Measurements from ENCODE around the gene FAXDC2. TPM values are rescaled to one million over a fixed set of nuclear protein-coding genes. Genes with fewer than 3 reads are reported as not detected.

The FAXDC2 gene
- total RNA-seq, 4 donors from 2014 or later, result 27.6 to 32.1 (median 29.5) TPM

- Histone ChIP-seq H3K27ac (replicated peaks in 1 of 4) (peak overlapping the region in 1 of 4 donors; percentile 31), H3K27me3 (no peaks in the 10 kb centered on the region), H3K4me3 (no peak overlapping the region), H3K36me3 (peaks cover 56 to 98% (median 95%) of the 10 kb centered on the region in 4 donors), H3K4me1 (peaks cover 0 to 27% (median 9%) of the 10 kb centered on the region in 4 donors), H3K9me3 (no peaks in the 10 kb centered on the region)
- no peak for DNase-seq (ENCODE audit: extremely low spot score)
- intact Hi-C loops (cut with DNase I), result loop anchor here (2.0 kb wide), 1 partner anchor 162 kb away; no protein-coding TSS in a partner anchor
- 81% methylated on average over 4 of the region's 4 CpGs for WGBS
- TF ChIP-seq POLR2A (IDR thresholded peaks at IDR 0.05; ENCODE audit: low read depth), result no peak
- no peak for TF ChIP-seq POLR2AphosphoS5 (IDR thresholded peaks at IDR 0.05)
- no peak for TF ChIP-seq CTCF (IDR thresholded peaks at IDR 0.05)
- TF ChIP-seq EP300 (IDR thresholded peaks at IDR 0.05), result no peak
Measured at GRCh38 chr5:154813158-154813557, 37.2 kb downstream of the FAXDC2 start.

- peaks cover 0 to 19% (median 2%) of the 10 kb centered on the region in 4 donors for H3K4me1 ChIP-seq
- no peak overlapping the region for H3K4me3 ChIP-seq
- H3K27ac ChIP-seq (replicated peaks in 1 of 4), result peak overlapping the region in 2 of 4 donors; percentile 8 to 55
- no peak for DNase-seq (ENCODE audit: extremely low spot score)
- H3K36me3 ChIP-seq, result peaks cover 58 to 100% (median 92%) of the 10 kb centered on the region in 4 donors
- H3K9me3 ChIP-seq, result no peaks in the 10 kb centered on the region
- 35% methylated on average over 3 of the region's 3 CpGs for WGBS
- intact Hi-C loops (cut with DNase I), result loop anchor here (2.0 kb wide), 1 partner anchor 161 kb away; no protein-coding TSS in a partner anchor
- H3K27me3 ChIP-seq, result no peaks in the 10 kb centered on the region
- TF ChIP-seq POLR2A (IDR thresholded peaks at IDR 0.05; ENCODE audit: low read depth) (no peak), POLR2AphosphoS5 (IDR thresholded peaks at IDR 0.05) (peak in 1 of 2 donors; percentile 19), CTCF (IDR thresholded peaks at IDR 0.05) (peak; percentile 84 to 93 (median 87))
Measured at GRCh38 chr5:154811653-154812465, 38.5 kb downstream of the FAXDC2 start.

- Histone ChIP-seq H3K36me3 (peaks cover 58 to 100% (median 91%) of the 10 kb centered on the region in 4 donors), H3K27me3 (no peaks in the 10 kb centered on the region), H3K4me3 (no peak overlapping the region), H3K9me3 (no peaks in the 10 kb centered on the region), H3K4me1 (peaks cover 0 to 19% (median 2%) of the 10 kb centered on the region in 4 donors), H3K27ac (replicated peaks in 1 of 4) (peak overlapping the region in 1 of 4 donors; percentile 55)
- no peak for DNase-seq (ENCODE audit: extremely low spot score)
- WGBS, result 83% methylated on average over 7 of the region's 7 CpGs
- intact Hi-C loops (cut with DNase I), result no loop called here
- TF ChIP-seq POLR2A (IDR thresholded peaks at IDR 0.05; ENCODE audit: low read depth) (no peak), CTCF (IDR thresholded peaks at IDR 0.05) (no peak), POLR2AphosphoS5 (IDR thresholded peaks at IDR 0.05) (no peak), EP300 (IDR thresholded peaks at IDR 0.05) (no peak)
Measured at GRCh38 chr5:154811239-154811638, 39.2 kb downstream of the FAXDC2 start.

- H3K4me1 ChIP-seq, result no peaks in the 10 kb centered on the region
- 73% methylated on average over 4 of the region's 4 CpGs for WGBS
- intact Hi-C loops (cut with DNase I), result no loop called here
- H3K27ac ChIP-seq (replicated peaks in 1 of 4), result no peak overlapping the region
- TF ChIP-seq POLR2AphosphoS5 (IDR thresholded peaks at IDR 0.05) (no peak), POLR2A (IDR thresholded peaks at IDR 0.05; ENCODE audit: low read depth) (no peak), EP300 (IDR thresholded peaks at IDR 0.05) (no peak), CTCF (IDR thresholded peaks at IDR 0.05) (no peak)
- no peaks in the 10 kb centered on the region for H3K9me3 ChIP-seq
- DNase-seq (ENCODE audit: extremely low spot score), result no peak
- H3K27me3 ChIP-seq, result no peaks in the 10 kb centered on the region
- peaks cover 78 to 100% (median 92%) of the 10 kb centered on the region in 4 donors for H3K36me3 ChIP-seq
- H3K4me3 ChIP-seq, result no peak overlapping the region
Measured at GRCh38 chr5:154806176-154806575, 44.2 kb downstream of the FAXDC2 start.
